Measurements from ENCODE around the gene KCNMB2.
"Not testable (repeated sequence)": the region's sequence is repeated elsewhere in the genome, so short reads cannot be mapped to it uniquely, and the experiment has no call there.

Gene KCNMB2

GRCh38 chr3:178741020-178741419 is 204.8 kb downstream of the KCNMB2 start:
- no peak overlapping the region for H3K9ac ChIP-seq (ENCODE audit: insufficient read length, low read depth)
- H3K36me3 ChIP-seq (ENCODE audit: insufficient read depth, insufficient read length, low read length): no peaks in the 10 kb centered on the region
- no peaks in the 10 kb centered on the region for H3K27me3 ChIP-seq (ENCODE audit: insufficient read depth, insufficient read length)
- no peak for TF ChIP-seq ZNF274 (IDR thresholded peaks at IDR 0.05; ENCODE audit: low read depth, low read length)
- no peak for TF ChIP-seq SUZ12 (IDR thresholded peaks at IDR 0.05; ENCODE audit: extremely low read depth, insufficient read depth, insufficient read length)
- no peak for TF ChIP-seq YY1 (IDR thresholded peaks at IDR 0.05; ENCODE audit: insufficient read depth, insufficient read length)
- no peak overlapping the region for H3K4me3 ChIP-seq (ENCODE audit: insufficient read length, low read depth)
- H3K4me1 ChIP-seq (ENCODE audit: insufficient read depth, insufficient read length): no peaks in the 10 kb centered on the region
- H3K9me3 ChIP-seq (ENCODE audit: insufficient read depth, low read length): no peaks in the 10 kb centered on the region
- DNase-seq (ENCODE audit: low read depth, low spot score): no peak

- DNase-seq (ENCODE audit: low read depth, low spot score): no peak
- H3K9ac ChIP-seq (ENCODE audit: insufficient read length, low read depth): no peak overlapping the region
Measured at GRCh38 chr3:178743297-178743696, 207.1 kb downstream of the KCNMB2 start.

GRCh38 chr3:178745861-178746655 is 209.8 kb downstream of the KCNMB2 start:
- not testable (repeated sequence) for H3K9ac ChIP-seq (ENCODE audit: insufficient read length, low read depth); H3K9me3 ChIP-seq (ENCODE audit: insufficient read depth, low read length); H3K4me1 ChIP-seq (ENCODE audit: insufficient read depth, insufficient read length); DNase-seq (ENCODE audit: low read depth, low spot score); H3K27me3 ChIP-seq (ENCODE audit: insufficient read depth, insufficient read length); H3K36me3 ChIP-seq (ENCODE audit: insufficient read depth, insufficient read length, low read length); H3K4me3 ChIP-seq (ENCODE audit: insufficient read length, low read depth)

More at GRCh38 chr3:178743297-178743696, 207.1 kb downstream of the KCNMB2 start:
- Histone ChIP-seq H3K4me1 (ENCODE audit: insufficient read depth, insufficient read length) (no peaks in the 10 kb centered on the region), H3K9me3 (ENCODE audit: insufficient read depth, low read length) (no peaks in the 10 kb centered on the region), H3K27me3 (ENCODE audit: insufficient read depth, insufficient read length) (no peaks in the 10 kb centered on the region), H3K4me3 (ENCODE audit: insufficient read length, low read depth) (no peak overlapping the region), H3K36me3 (ENCODE audit: insufficient read depth, insufficient read length, low read length) (no peaks in the 10 kb centered on the region)
- no peak for TF ChIP-seq ZNF274 (IDR thresholded peaks at IDR 0.05; ENCODE audit: low read depth, low read length)
- TF ChIP-seq YY1 (IDR thresholded peaks at IDR 0.05; ENCODE audit: insufficient read depth, insufficient read length): no peak
- no peak for TF ChIP-seq SUZ12 (IDR thresholded peaks at IDR 0.05; ENCODE audit: extremely low read depth, insufficient read depth, insufficient read length)

DNA sequence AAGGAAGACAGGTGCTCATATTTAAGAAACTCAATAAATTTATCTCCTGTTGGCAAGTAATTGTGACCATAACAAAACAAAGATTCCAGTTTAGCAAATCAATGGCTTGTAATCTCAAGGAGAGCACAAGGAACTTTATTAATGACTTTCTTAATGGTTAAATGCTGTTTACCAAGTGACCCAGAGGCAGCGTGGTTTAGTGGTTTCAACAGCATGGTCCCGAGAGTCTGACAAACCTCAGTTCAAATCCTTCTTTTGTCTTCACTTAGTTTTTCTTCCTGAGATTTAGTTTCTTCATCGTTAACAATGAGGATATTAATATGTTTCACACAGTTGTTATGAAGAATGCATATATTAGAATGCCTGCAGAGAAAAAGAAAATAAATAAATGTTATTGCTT is 212.6 kb downstream of the KCNMB2 start:
- no peak for TF ChIP-seq YY1 (IDR thresholded peaks at IDR 0.05; ENCODE audit: insufficient read depth, insufficient read length)
- Histone ChIP-seq H3K9ac (ENCODE audit: insufficient read length, low read depth) (no peak overlapping the region), H3K27me3 (ENCODE audit: insufficient read depth, insufficient read length) (no peaks in the 10 kb centered on the region), H3K4me3 (ENCODE audit: insufficient read length, low read depth) (no peak overlapping the region), H3K9me3 (ENCODE audit: insufficient read depth, low read length) (no peaks in the 10 kb centered on the region), H3K36me3 (ENCODE audit: insufficient read depth, insufficient read length, low read length) (no peaks in the 10 kb centered on the region), H3K4me1 (ENCODE audit: insufficient read depth, insufficient read length) (no peaks in the 10 kb centered on the region)
- no peak for DNase-seq (ENCODE audit: low read depth, low spot score)

DNA sequence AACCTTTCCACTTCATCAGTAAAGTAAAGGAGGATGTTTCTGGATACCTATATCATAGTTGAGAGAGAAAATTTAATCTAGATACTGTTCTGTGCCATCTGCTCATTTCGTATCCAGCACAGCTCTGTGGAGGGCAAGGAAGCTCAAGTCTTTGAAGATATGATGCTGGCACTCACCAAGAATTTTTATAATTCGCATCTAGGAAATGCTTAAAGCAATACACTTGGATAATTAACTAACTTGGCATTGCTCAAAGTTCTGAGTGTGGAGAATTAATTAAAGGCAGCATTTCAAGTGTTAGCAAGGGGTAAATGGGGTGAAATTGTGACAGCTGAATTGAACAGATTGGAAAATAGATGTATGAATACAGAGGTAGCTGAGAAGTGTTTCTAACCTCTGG is 213.2 kb downstream of the KCNMB2 start:
- H3K9ac ChIP-seq (ENCODE audit: insufficient read length, low read depth): no peak overlapping the region
- H3K27me3 ChIP-seq (ENCODE audit: insufficient read depth, insufficient read length): no peaks in the 10 kb centered on the region
- H3K9me3 ChIP-seq (ENCODE audit: insufficient read depth, low read length): no peaks in the 10 kb centered on the region
- no peak for DNase-seq (ENCODE audit: low read depth, low spot score)
- no peaks in the 10 kb centered on the region for H3K4me1 ChIP-seq (ENCODE audit: insufficient read depth, insufficient read length)
- TF ChIP-seq ZNF274 (IDR thresholded peaks at IDR 0.05; ENCODE audit: low read depth, low read length): no peak
- no peak for TF ChIP-seq SUZ12 (IDR thresholded peaks at IDR 0.05; ENCODE audit: extremely low read depth, insufficient read depth, insufficient read length)
- TF ChIP-seq YY1 (IDR thresholded peaks at IDR 0.05; ENCODE audit: insufficient read depth, insufficient read length): no peak
- no peak overlapping the region for H3K4me3 ChIP-seq (ENCODE audit: insufficient read length, low read depth)
- no peaks in the 10 kb centered on the region for H3K36me3 ChIP-seq (ENCODE audit: insufficient read depth, insufficient read length, low read length)

GRCh38 chr3:178750639-178751300 is 214.5 kb downstream of the KCNMB2 start:
- Histone ChIP-seq H3K9ac (ENCODE audit: insufficient read length, low read depth) (no peak overlapping the region), H3K4me1 (ENCODE audit: insufficient read depth, insufficient read length) (no peaks in the 10 kb centered on the region), H3K36me3 (ENCODE audit: insufficient read depth, insufficient read length, low read length) (no peaks in the 10 kb centered on the region), H3K4me3 (ENCODE audit: insufficient read length, low read depth) (no peak overlapping the region), H3K9me3 (ENCODE audit: insufficient read depth, low read length) (no peaks in the 10 kb centered on the region), H3K27me3 (ENCODE audit: insufficient read depth, insufficient read length) (no peaks in the 10 kb centered on the region)
- DNase-seq (ENCODE audit: low read depth, low spot score): no peak
- TF ChIP-seq ZNF274 (IDR thresholded peaks at IDR 0.05; ENCODE audit: low read depth, low read length) (no peak), YY1 (IDR thresholded peaks at IDR 0.05; ENCODE audit: insufficient read depth, insufficient read length) (no peak), SUZ12 (IDR thresholded peaks at IDR 0.05; ENCODE audit: extremely low read depth, insufficient read depth, insufficient read length) (no peak)

GRCh38 chr3:178752843-178753242 is 216.6 kb downstream of the KCNMB2 start:
- Histone ChIP-seq H3K27me3 (ENCODE audit: insufficient read depth, insufficient read length) (no peaks in the 10 kb centered on the region), H3K9ac (ENCODE audit: insufficient read length, low read depth) (no peak overlapping the region), H3K4me1 (ENCODE audit: insufficient read depth, insufficient read length) (no peaks in the 10 kb centered on the region), H3K4me3 (ENCODE audit: insufficient read length, low read depth) (no peak overlapping the region), H3K9me3 (ENCODE audit: insufficient read depth, low read length) (no peaks in the 10 kb centered on the region), H3K36me3 (ENCODE audit: insufficient read depth, insufficient read length, low read length) (no peaks in the 10 kb centered on the region)
- TF ChIP-seq YY1 (IDR thresholded peaks at IDR 0.05; ENCODE audit: insufficient read depth, insufficient read length) (no peak), SUZ12 (IDR thresholded peaks at IDR 0.05; ENCODE audit: extremely low read depth, insufficient read depth, insufficient read length) (no peak), ZNF274 (IDR thresholded peaks at IDR 0.05; ENCODE audit: low read depth, low read length) (no peak)
- DNase-seq (ENCODE audit: low read depth, low spot score): no peak

Data from NT2/D1 (cell line).